ENCODE data around the gene MOXD1. TPM values are rescaled to one million over a fixed set of nuclear protein-coding genes. Genes with fewer than 3 reads are reported as not detected.
"Not testable (repeated sequence)": the region's sequence is repeated elsewhere in the genome, so short reads cannot be mapped to it uniquely, and the experiment has no call there.

MOXD1 gene
- total and polyA plus RNA-seq, 12 donors, result 4.8 to 66.3 (median 41.2) TPM

DNA sequence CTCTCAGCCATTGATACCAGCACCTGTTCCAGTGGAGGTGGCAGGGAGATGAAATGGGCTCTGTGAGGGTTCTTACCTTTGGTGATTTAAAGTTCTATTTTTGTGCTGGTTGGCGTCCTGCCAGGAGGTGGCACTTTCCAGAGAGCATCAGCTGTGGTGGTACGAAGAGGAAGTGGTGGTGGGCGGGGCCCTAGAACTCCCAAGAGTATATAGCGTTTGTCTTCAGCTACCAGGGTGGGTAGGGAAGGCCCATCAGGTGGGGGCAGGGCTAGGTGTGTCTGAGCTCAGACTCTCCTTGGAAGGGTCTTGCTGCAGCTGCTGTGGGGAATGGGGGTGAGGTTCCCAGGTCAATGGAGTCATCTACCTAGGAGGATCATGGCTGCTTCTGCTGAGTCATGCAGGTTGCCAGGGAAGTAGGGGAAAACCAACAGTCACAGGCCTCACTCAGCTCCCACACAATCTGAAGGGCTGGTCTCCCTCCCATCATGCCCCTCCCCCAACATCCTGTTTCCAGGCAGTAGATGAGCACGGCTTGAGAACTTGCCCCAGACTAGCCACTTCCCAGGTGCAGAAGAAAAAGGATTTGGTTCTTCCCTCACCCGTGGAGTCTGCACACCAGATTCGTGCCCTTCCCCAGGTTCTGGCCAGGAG lies 46.6 kb downstream of the MOXD1 start:
- no peaks in the 10 kb centered on the region for H3K27me3 ChIP-seq
- no peaks in the 10 kb centered on the region for H3K36me3 ChIP-seq (replicated peaks in 1 of 2)
- intact Hi-C loops (cut with DNase I), result no loop called here
- 78 to 84% (median 81%) methylated on average over 5 to 7 of the region's 7 CpGs for WGBS, 4 donors
- TF ChIP-seq POLR2A (IDR thresholded peaks at IDR 0.05), result no peak
- TF ChIP-seq, protein P1, sequence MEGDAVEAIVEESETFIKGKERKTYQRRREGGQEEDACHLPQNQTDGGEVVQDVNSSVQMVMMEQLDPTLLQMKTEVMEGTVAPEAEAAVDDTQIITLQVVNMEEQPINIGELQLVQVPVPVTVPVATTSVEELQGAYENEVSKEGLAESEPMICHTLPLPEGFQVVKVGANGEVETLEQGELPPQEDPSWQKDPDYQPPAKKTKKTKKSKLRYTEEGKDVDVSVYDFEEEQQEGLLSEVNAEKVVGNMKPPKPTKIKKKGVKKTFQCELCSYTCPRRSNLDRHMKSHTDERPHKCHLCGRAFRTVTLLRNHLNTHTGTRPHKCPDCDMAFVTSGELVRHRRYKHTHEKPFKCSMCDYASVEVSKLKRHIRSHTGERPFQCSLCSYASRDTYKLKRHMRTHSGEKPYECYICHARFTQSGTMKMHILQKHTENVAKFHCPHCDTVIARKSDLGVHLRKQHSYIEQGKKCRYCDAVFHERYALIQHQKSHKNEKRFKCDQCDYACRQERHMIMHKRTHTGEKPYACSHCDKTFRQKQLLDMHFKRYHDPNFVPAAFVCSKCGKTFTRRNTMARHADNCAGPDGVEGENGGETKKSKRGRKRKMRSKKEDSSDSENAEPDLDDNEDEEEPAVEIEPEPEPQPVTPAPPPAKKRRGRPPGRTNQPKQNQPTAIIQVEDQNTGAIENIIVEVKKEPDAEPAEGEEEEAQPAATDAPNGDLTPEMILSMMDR (IDR thresholded peaks at IDR 0.05), result no peak
- peaks cover 0 to 8% of the 10 kb centered on the region in 2 donors for H3K4me1 ChIP-seq (replicated peaks in 1 of 2)
- no peak overlapping the region for H3K27ac ChIP-seq
- H3K9me3 ChIP-seq (replicated peaks in 1 of 3), result no peaks in the 10 kb centered on the region
- H3K4me3 ChIP-seq, result no peak overlapping the region
- peak in 1 of 7 donors; percentile 33 for DNase-seq

DNA sequence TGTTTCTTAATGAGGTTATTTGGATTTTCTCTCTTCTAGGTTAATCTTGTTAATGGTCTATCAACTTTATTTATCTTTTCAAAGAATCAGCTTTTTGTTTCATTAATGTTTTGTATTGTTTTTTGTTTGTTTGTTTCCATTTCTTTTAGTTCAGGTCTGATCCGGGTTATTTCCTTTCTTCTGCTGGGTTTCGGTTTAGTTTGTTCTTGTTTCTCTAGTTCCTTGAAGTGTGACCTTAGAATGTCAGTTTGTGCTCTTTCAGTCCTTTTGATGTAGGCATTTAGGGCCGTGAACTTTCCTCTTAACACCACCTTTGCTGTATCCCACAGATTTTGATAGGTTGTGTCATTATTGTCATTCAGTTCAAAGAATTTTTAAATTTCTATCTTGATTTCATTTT lies 49.3 kb downstream of the MOXD1 start:
- H3K36me3 ChIP-seq (replicated peaks in 1 of 2); intact Hi-C loops (cut with DNase I); H3K4me1 ChIP-seq (replicated peaks in 1 of 2); H3K4me3 ChIP-seq; DNase-seq; H3K9me3 ChIP-seq (replicated peaks in 1 of 3); H3K27me3 ChIP-seq; H3K27ac ChIP-seq: not testable (repeated sequence)
- 46 to 60% (median 55%) methylated on average over 3 of the region's 3 CpGs for WGBS, 4 donors

DNA sequence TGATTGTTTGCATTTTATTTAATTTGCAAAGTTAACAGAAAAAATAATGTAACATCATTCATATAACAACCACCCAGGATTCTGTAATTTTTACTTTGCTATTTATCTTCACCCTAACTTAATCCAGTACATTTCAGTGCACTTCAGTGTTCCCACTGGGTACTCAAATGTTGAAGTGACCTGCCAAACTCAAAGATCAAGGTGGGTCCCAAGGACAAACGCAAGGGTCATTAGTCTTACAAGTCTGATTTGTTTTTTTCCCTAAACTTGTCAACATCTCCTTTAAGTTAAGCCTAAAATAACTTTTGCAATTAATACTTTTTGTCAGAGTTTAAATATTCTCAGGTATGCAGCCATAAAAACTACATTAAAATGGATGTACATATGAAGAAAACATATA lies 53.0 kb downstream of the MOXD1 start:
- H3K4me1 ChIP-seq (replicated peaks in 1 of 2), result peaks cover 0 to 7% of the 10 kb centered on the region in 2 donors
- H3K27me3 ChIP-seq, result no peaks in the 10 kb centered on the region
- DNase-seq, result no peak
- H3K9me3 ChIP-seq (replicated peaks in 1 of 3), result peaks cover 0 to 15% (median 0%) of the 10 kb centered on the region in 3 donors
- no peak overlapping the region for H3K4me3 ChIP-seq
- intact Hi-C loops (cut with DNase I), result no loop called here
- H3K27ac ChIP-seq, result no peak overlapping the region
- H3K36me3 ChIP-seq (replicated peaks in 1 of 2), result no peaks in the 10 kb centered on the region
- 26 to 52% (median 44%) methylated on average over 1 of the region's 1 CpG for WGBS, 4 donors
- TF ChIP-seq, protein P1 (IDR thresholded peaks at IDR 0.05), result no peak
- no peak for TF ChIP-seq POLR2A (IDR thresholded peaks at IDR 0.05)

DNA sequence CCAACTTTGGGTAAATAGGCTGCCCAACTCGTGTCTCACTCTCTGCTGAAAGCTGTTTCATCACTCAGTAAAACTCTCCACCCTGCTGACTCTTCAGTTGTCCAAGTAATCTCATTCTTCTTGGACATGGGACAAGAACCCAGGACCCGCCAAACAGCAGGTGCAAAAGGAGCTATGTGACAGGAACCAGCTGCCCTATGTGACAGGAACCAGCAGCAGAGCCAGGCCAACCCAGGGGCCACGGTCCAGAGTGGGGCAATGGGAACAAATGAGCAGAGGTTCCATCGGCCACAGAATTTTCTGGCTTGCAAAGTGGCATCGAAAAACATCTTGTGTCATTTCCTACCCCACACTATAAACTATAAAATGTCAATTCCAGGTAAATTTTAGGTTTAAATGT lies 56.5 kb downstream of the MOXD1 start:
- Histone ChIP-seq H3K9me3 (replicated peaks in 1 of 3) (peaks cover 0 to 15% (median 0%) of the 10 kb centered on the region in 3 donors), H3K4me3 (no peak overlapping the region), H3K27me3 (no peaks in the 10 kb centered on the region), H3K27ac (no peak overlapping the region), H3K36me3 (replicated peaks in 1 of 2) (no peaks in the 10 kb centered on the region), H3K4me1 (replicated peaks in 1 of 2) (peaks cover 0 to 7% of the 10 kb centered on the region in 2 donors)
- WGBS, 4 donors, result 79 to 89% (median 85%) methylated on average over 5 of the region's 5 CpGs
- intact Hi-C loops (cut with DNase I), result no loop called here
- no peak for DNase-seq
- TF ChIP-seq POLR2A (IDR thresholded peaks at IDR 0.05), result no peak
- TF ChIP-seq, protein P1 (IDR thresholded peaks at IDR 0.05), result no peak

DNA sequence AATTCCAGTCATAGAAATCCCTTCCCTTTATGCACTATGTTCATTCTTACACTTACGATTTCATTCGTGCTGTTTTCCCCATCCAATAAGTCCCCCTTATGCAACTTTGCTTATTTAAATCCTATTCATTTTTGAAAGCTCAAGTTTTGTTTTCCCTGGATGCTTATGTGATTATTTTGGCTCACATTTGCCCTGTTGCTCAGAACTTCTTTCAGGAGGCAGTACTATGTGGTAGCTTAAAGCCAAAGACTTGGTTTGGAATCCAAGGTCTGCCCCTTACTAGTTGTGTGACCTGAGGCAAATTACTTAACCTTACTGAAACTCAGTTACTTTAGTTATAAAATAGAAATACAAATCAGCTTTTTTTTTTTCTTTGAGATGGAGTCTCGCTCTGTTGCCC lies 59.6 kb downstream of the MOXD1 start:
- H3K4me3 ChIP-seq, result no peak overlapping the region
- DNase-seq, result no peak
- no peaks in the 10 kb centered on the region for H3K27me3 ChIP-seq
- no peak overlapping the region for H3K27ac ChIP-seq
- H3K4me1 ChIP-seq (replicated peaks in 1 of 2), result no peaks in the 10 kb centered on the region
- intact Hi-C loops (cut with DNase I), result no loop called here
- WGBS, 4 donors, result 76 to 81% (median 79%) methylated on average over 3 of the region's 3 CpGs
- no peak for TF ChIP-seq POLR2A (IDR thresholded peaks at IDR 0.05)
- TF ChIP-seq, protein P1 (IDR thresholded peaks at IDR 0.05), result no peak
- H3K36me3 ChIP-seq (replicated peaks in 1 of 2), result no peaks in the 10 kb centered on the region
- peaks cover 0 to 15% (median 0%) of the 10 kb centered on the region in 3 donors for H3K9me3 ChIP-seq (replicated peaks in 1 of 3)
